ENCODE data around the gene FCER2. TPM values are rescaled to one million over a fixed set of nuclear protein-coding genes. Genes with fewer than 3 reads are reported as not detected.
"Not testable (repeated sequence)": the region's sequence is repeated elsewhere in the genome, so short reads cannot be mapped to it uniquely, and the experiment has no call there.

The FCER2 gene, protein sequence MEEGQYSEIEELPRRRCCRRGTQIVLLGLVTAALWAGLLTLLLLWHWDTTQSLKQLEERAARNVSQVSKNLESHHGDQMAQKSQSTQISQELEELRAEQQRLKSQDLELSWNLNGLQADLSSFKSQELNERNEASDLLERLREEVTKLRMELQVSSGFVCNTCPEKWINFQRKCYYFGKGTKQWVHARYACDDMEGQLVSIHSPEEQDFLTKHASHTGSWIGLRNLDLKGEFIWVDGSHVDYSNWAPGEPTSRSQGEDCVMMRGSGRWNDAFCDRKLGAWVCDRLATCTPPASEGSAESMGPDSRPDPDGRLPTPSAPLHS
- total RNA-seq: under 1 TPM; 0.50 to 0.59 TPM
- polyA plus RNA-seq (ENCODE audit: insufficient read length in 2 of 2): under 1 TPM in 1 of 2 donors, not detected in 1; 0.27 TPM
- long read RNA-seq, donor 1: 0 reads
- long read RNA-seq, donor 2: 0 reads
- long read RNA-seq, donor 3: 0 reads
- long read RNA-seq, donor 4: 0 reads

DNA sequence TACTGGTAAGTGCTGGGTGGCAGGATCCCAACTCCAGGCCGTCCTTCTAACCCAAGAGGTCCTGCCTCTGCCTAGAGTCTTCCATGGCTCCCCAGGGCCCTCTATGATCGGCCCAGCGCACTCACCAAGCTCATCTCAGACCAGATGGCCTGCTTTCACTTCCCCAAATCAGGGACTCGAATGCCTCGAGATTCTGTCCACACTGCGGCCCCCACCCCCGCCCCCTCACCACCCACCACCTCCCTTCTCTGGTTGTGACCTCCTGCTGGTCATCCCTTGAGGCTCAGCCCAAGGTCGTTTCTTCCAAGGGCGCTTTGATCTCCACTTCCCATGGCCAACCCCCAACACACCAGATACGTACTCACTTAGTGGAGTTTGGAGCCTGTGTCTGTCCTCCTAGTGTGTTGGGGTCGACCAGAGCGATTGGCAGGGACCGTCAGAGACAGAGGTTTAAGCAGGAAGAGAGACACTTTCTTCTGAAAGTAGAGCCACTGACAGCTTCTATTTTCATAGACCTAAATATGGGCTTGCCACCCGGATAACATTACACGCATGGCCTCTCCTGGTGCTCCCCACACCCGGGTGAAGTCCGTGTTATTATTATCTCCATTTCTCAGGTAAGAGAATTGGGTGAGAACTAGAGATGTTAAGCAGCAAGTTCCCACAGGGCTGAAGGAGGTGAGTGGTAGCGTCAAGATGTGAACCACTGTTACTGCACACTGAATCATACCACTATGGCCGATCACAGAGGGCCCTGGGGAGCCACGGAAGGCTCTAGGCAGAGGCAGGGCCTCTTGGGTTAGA is at the start of gene FCER2:
TSS of gene FCER2 (minus strand) at position 478 of the 804 bp plus-strand sequence. CDS start 2,371 bp downstream, outside the sequence.
- peaks cover 16% of the 10 kb centered on the region for H3K27me3 ChIP-seq (ENCODE audit: control insufficient read depth, insufficient read depth, low read length)
- WGBS (ENCODE audit: insufficient coverage): 66% methylated on average over 13 of the region's 20 CpGs
- H3K9me3 ChIP-seq (ENCODE audit: control insufficient read depth, insufficient read depth, low read length): no peaks in the 10 kb centered on the region
- no peak within 1 kb of the TSS for H3K4me3 ChIP-seq (ENCODE audit: low read depth, low read length)
- H3K27ac ChIP-seq (ENCODE audit: low read depth, low read length): no peak within 1 kb of the TSS
- no peaks in the 10 kb centered on the region for H3K36me3 ChIP-seq (ENCODE audit: control insufficient read depth, insufficient read depth, low read length)
- DNase-seq (ENCODE audit: low read depth in 4 of 6, low spot score in 6 of 6): no peak
- no peaks in the 10 kb centered on the region for H3K4me1 ChIP-seq (ENCODE audit: control insufficient read depth, insufficient read depth, low read length)

DNA sequence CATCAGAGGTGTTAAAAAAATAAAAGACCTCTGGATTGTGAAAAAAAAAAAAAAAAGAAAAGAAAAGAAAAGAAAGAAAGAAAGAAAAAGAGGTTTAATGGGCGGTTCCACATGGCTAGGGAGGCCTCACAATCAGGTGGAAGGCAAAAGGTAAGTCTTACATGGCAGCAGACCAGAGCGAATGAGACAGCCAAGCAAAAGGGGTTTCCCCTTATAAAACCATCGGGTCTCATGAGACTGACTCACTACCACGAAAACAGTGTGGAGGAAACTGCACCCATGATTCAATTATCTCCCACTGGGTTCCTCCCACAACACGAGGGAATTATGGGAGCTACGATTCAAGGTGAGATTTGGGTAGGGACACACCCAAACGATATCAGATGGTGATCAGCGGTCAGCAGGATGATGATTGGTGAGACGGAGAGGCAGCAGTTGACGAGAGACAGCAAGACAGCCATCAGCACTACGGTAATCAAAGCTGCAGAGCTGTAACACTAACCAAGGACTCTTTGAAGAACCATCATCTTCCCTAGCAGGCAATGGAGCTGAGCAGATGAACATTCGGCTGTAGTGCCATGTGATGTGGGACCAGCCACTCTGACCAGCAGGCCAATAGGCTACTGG is 49.3 kb upstream of the FCER2 start:
- Histone ChIP-seq H3K27ac (ENCODE audit: low read depth, low read length) (no peak overlapping the region), H3K36me3 (ENCODE audit: control insufficient read depth, insufficient read depth, low read length) (no peaks in the 10 kb centered on the region), H3K4me1 (ENCODE audit: control insufficient read depth, insufficient read depth, low read length) (no peaks in the 10 kb centered on the region), H3K9me3 (ENCODE audit: control insufficient read depth, insufficient read depth, low read length) (no peaks in the 10 kb centered on the region), H3K4me3 (ENCODE audit: low read depth, low read length) (no peak overlapping the region), H3K27me3 (ENCODE audit: control insufficient read depth, insufficient read depth, low read length) (no peaks in the 10 kb centered on the region)
- DNase-seq (ENCODE audit: low read depth in 4 of 6, low spot score in 6 of 6): no peak
- 75% methylated on average over 8 of the region's 12 CpGs for WGBS (ENCODE audit: insufficient coverage)

DNA sequence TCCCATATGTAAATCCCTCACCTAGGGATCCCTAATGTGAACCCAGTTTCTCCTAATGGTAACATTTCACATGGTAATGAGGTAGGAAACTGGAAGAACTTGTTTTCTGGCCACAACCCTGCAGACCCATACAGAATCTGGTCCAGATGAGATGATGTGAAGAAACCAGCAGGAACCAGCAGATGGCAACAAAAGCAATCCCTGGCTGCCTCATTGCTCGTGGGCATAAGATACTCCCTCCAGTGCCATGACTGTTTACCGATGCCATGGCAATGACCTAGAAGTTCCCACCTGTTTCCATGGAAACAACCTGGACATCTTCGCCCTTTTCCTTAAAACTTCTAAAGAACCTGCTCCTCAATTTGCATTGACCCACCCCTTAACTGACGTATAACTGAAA is 46.8 kb upstream of the FCER2 start:
- Histone ChIP-seq H3K4me3 (ENCODE audit: low read depth, low read length) (no peak overlapping the region), H3K4me1 (ENCODE audit: control insufficient read depth, insufficient read depth, low read length) (no peaks in the 10 kb centered on the region), H3K36me3 (ENCODE audit: control insufficient read depth, insufficient read depth, low read length) (no peaks in the 10 kb centered on the region), H3K27ac (ENCODE audit: low read depth, low read length) (no peak overlapping the region), H3K9me3 (ENCODE audit: control insufficient read depth, insufficient read depth, low read length) (no peaks in the 10 kb centered on the region), H3K27me3 (ENCODE audit: control insufficient read depth, insufficient read depth, low read length) (no peaks in the 10 kb centered on the region)
- no peak for DNase-seq (ENCODE audit: low read depth in 4 of 6, low spot score in 6 of 6)
- WGBS (ENCODE audit: insufficient coverage): 0% methylated on average over 1 of the region's 4 CpGs

DNA sequence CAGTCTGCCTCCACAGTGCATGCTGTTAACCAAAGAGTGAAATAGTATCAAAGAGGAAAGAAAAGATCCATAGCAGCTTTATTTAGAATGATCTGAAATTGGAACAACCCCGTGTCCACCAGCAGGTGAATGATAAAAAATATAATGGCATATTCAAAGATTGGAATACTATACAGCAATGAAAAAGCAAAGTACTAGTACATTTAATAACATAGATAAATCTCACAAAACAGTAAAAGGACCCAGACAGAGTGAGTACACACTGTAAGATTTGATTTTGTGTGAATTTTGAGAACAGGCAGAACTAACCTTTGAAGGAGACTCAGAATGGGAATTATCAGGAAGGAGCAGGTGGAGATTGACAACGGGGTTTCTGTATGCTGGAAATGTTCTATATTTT is 46.2 kb upstream of the FCER2 start:
- DNase-seq (ENCODE audit: low read depth in 4 of 6, low spot score in 6 of 6): no peak
- Histone ChIP-seq H3K36me3 (ENCODE audit: control insufficient read depth, insufficient read depth, low read length) (no peaks in the 10 kb centered on the region), H3K27me3 (ENCODE audit: control insufficient read depth, insufficient read depth, low read length) (no peaks in the 10 kb centered on the region), H3K9me3 (ENCODE audit: control insufficient read depth, insufficient read depth, low read length) (no peaks in the 10 kb centered on the region), H3K4me1 (ENCODE audit: control insufficient read depth, insufficient read depth, low read length) (no peaks in the 10 kb centered on the region), H3K4me3 (ENCODE audit: low read depth, low read length) (no peak overlapping the region), H3K27ac (ENCODE audit: low read depth, low read length) (no peak overlapping the region)
- no CpG with 5 or more reads among the region's 2 CpGs for WGBS (ENCODE audit: insufficient coverage)

DNA sequence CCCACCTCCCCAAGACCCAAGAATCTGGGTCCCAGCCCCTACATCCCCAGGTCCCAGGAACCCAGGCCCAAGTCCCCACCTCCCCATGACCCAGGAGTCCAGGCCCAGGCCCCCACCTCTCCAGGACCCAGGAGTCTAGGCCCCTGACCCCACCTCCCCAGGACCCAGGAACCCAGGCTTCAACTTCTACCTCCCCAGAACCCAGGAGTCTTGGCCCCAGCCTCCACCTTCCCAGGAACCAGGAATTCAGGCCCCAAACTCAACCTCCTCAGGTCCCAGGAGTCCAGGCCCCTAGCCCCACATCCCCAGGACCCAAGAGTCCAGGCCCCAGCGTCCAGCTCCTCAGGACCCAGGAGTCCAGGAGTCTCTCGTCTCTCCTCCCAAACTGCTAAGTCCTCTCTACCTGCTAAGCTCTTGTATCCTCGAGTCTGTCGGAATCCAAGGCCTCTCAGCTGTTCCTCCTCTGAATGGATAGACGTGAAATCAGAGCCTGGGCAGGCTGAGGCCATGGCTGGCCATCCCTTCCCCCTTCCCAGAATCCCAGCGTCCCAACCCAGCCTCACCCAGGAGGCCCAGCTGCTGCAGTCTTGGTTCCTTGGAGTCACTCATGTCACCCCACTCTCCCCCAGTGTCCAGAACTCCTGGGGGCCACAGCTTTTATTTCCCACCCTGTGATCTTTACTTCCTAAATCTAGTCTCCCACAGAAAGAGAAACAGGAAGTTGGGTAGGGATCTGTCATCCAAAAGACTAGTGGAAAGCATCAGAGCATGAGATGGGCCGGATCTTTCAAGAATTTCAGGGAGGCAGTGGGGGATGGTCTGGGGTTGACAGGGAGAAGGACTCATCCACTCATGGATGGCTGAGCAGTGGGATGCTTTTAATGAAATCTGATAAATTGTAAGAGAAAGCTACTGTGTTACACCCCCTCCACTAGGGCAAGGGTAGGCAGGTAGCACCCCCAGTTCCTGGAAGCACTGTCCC is 45.3 kb upstream of the FCER2 start, which contains the start of gene CD209:
TSS of gene CD209 (minus strand) at position 632 of the 982 bp plus-strand sequence. CDS start at position 609, 23 bp downstream.
- 52% methylated on average over 7 of the region's 7 CpGs for WGBS (ENCODE audit: insufficient coverage)
- Histone ChIP-seq H3K9me3 (ENCODE audit: control insufficient read depth, insufficient read depth, low read length) (no peaks in the 10 kb centered on the region), H3K4me1 (ENCODE audit: control insufficient read depth, insufficient read depth, low read length) (no peaks in the 10 kb centered on the region), H3K27ac (ENCODE audit: low read depth, low read length) (no peak within 1 kb of the TSS), H3K4me3 (ENCODE audit: low read depth, low read length) (no peak within 1 kb of the TSS), H3K27me3 (ENCODE audit: control insufficient read depth, insufficient read depth, low read length) (no peaks in the 10 kb centered on the region), H3K36me3 (ENCODE audit: control insufficient read depth, insufficient read depth, low read length) (no peaks in the 10 kb centered on the region)
- no peak for DNase-seq (ENCODE audit: low read depth in 4 of 6, low spot score in 6 of 6)

DNA sequence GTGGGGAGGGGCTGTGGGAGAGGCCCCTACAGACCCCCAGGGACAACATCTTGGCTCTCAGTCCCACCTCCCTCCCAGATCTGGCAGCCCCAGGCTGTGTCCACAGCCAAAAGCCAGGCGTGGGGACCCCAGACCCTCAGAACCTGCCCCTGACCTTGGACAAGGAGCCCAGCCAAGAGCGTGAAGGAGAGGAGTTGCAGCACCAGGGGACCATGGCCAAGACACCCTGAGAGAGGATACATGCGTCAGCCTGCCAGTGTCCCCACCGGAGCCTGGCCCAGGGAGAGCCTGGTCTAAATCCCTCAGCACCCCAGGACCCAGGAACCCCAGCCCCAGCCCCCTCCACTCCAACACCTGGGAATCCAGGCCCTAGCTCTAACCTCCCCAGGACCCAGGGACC is 44.4 kb upstream of the FCER2 start:
- DNase-seq (ENCODE audit: low read depth in 4 of 6, low spot score in 6 of 6); H3K4me1 ChIP-seq (ENCODE audit: control insufficient read depth, insufficient read depth, low read length); H3K27ac ChIP-seq (ENCODE audit: low read depth, low read length); H3K9me3 ChIP-seq (ENCODE audit: control insufficient read depth, insufficient read depth, low read length); H3K27me3 ChIP-seq (ENCODE audit: control insufficient read depth, insufficient read depth, low read length); H3K4me3 ChIP-seq (ENCODE audit: low read depth, low read length); H3K36me3 ChIP-seq (ENCODE audit: control insufficient read depth, insufficient read depth, low read length): not testable (repeated sequence)
- 81% methylated on average over 3 of the region's 4 CpGs for WGBS (ENCODE audit: insufficient coverage)

DNA sequence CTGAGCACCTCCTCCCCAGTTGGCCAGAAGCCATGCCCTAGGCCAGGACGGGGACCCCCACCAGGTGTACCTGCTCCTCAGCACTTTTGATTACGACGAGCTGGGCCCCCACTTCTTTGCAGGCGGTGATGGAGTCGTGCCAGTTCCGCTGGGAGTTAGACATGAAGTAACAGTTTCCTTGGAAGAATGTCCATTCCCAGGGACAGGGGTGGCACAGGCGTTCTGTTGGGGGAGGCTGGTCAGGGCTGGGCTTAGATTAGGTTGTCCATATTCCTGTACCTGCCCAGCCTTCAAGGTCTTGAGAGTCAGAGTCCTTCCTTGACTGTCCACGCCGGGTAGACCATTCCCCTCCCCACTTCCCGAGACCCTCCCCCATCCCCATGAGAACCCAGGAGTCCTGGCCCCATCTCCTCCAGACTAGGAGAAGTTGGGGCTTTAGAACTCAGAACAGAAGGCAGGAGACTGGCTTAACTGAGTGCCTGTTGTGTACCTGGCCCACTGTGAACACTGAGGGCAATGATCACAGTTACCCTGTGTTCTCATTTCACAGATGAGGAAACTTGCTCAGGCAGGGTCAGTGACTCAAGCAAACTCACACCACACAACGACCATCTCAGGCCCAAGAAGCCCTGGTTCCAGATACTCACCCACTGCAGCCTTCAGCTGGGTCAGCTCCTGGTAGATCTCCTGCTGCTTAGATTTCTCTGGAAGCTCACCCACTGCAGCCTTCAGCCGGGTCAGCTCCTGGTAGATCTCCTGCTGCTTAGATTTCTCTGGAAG is 43.1 kb upstream of the FCER2 start:
- Histone ChIP-seq H3K27me3 (ENCODE audit: control insufficient read depth, insufficient read depth, low read length) (no peaks in the 10 kb centered on the region), H3K4me1 (ENCODE audit: control insufficient read depth, insufficient read depth, low read length) (no peaks in the 10 kb centered on the region), H3K9me3 (ENCODE audit: control insufficient read depth, insufficient read depth, low read length) (no peaks in the 10 kb centered on the region), H3K27ac (ENCODE audit: low read depth, low read length) (no peak overlapping the region), H3K4me3 (ENCODE audit: low read depth, low read length) (no peak overlapping the region), H3K36me3 (ENCODE audit: control insufficient read depth, insufficient read depth, low read length) (no peaks in the 10 kb centered on the region)
- WGBS (ENCODE audit: insufficient coverage): 85% methylated on average over 7 of the region's 12 CpGs
- DNase-seq (ENCODE audit: low read depth in 4 of 6, low spot score in 6 of 6): no peak

DNA sequence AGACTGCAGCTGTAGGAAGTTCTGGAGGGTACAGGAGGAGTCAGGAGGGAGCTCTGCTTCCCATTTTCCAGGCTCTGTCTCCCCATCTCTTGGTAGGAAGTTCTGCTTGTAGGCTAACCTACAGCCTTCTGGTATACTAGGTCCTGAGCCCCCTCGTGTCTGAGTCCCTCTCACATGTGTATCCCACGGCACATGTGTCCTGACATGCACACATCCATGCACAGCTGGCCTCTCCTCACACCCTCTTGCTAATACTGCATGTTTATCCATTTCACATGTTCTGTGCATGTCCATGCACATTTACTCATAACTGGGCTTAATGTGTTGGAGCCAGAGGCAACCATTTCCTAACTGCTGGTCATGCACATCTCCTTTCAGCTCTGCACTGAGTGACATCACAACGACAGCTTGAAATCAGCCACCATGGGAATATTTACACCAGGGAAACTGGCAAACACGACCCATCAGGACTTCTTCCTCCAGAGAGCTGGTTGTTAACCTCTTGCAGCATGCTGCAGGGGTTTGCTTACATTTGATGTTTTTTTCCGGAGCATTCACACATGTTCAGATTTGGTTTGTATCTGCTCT is 42.4 kb upstream of the FCER2 start:
- no peak overlapping the region for H3K27ac ChIP-seq (ENCODE audit: low read depth, low read length)
- H3K36me3 ChIP-seq (ENCODE audit: control insufficient read depth, insufficient read depth, low read length): no peaks in the 10 kb centered on the region
- no peak overlapping the region for H3K4me3 ChIP-seq (ENCODE audit: low read depth, low read length)
- H3K4me1 ChIP-seq (ENCODE audit: control insufficient read depth, insufficient read depth, low read length): no peaks in the 10 kb centered on the region
- no peaks in the 10 kb centered on the region for H3K27me3 ChIP-seq (ENCODE audit: control insufficient read depth, insufficient read depth, low read length)
- no peak for DNase-seq (ENCODE audit: low read depth in 4 of 6, low spot score in 6 of 6)
- 86% methylated on average over 4 of the region's 5 CpGs for WGBS (ENCODE audit: insufficient coverage)
- no peaks in the 10 kb centered on the region for H3K9me3 ChIP-seq (ENCODE audit: control insufficient read depth, insufficient read depth, low read length)

Data from spinal cord (tissue), 10 donors.